H1 (cell line): ENCODE data around the gene SHROOM3. TPM values are rescaled to one million over a fixed set of nuclear protein-coding genes. Genes with fewer than 3 reads are reported as not detected.
A peak's percentile ranks its signal among the peaks of the same experiment; 100 is the strongest.

ENCODE experiments used
- CTCF ChIA-PET: fragments of 300-600 bp; sonication (Branson Sonifier 250); formaldehyde crosslinking; loops from one replicate; lab custom pipeline; 2021; ENCODE audit not compliant: partially characterized antibody; lab: Charles Lee
- POLR2A ChIA-PET: fragments of 300-600 bp; sonication (Branson Sonifier 250); formaldehyde crosslinking; loops from one replicate; lab custom pipeline; 2021; ENCODE audit warnings: inconsistent platforms; ENCODE audit not compliant: partially characterized antibody; lab: Charles Lee
- DNase-seq, 2 experiments: peaks; one replicate each; pipeline versions ENCODE4 v3.0.0 to v3.0.0-alpha.2; 2010 to 2022; ENCODE audit warnings: low spot score in 2 of 2, low read depth in 1 of 2, mixed read lengths in 1 of 2
- FAIRE-seq: peaks from 2 replicates; lab custom pipeline; 2011; peaks lifted over from hg19 to GRCh38; lab: Jason Lieb, UNC
- H2AFZ ChIP-seq: 2 replicates; pipeline ENCODE4 v1.8.1; 2012; ENCODE audit warnings: low read length, inconsistent platforms
- H2AK5ac ChIP-seq: 2 replicates; pipeline ENCODE4 v1.6.1; 2013; ENCODE audit warnings: low read depth, low read length
- H2BK120ac ChIP-seq: replicated peaks from 2 replicates; pipeline ENCODE3; 2013; ENCODE audit warnings: low read depth, low read length, inconsistent platforms
- H2BK12ac ChIP-seq: 2 replicates; pipeline ENCODE4 v1.6.1; 2013; ENCODE audit warnings: low read depth, low read length
- H2BK15ac ChIP-seq: 2 replicates; pipeline ENCODE4 v1.6.1; 2013; ENCODE audit warnings: low read length
- H2BK20ac ChIP-seq: 2 replicates; pipeline ENCODE4 v1.6.1; 2013; ENCODE audit warnings: low read length
- H2BK5ac ChIP-seq: 2 replicates; pipeline ENCODE4 v1.6.1; 2013; ENCODE audit warnings: low read depth, low read length
- H3K14ac ChIP-seq: 2 replicates; pipeline ENCODE4 v1.6.1; 2013; ENCODE audit warnings: inconsistent platforms; ENCODE audit not compliant: insufficient read length
- H3K18ac ChIP-seq: 2 replicates; pipeline ENCODE4 v1.6.1; 2013; ENCODE audit warnings: low read length; ENCODE audit errors: extremely low read depth
- H3K23ac ChIP-seq: 2 replicates; pipeline ENCODE4 v1.6.1; 2013; ENCODE audit warnings: inconsistent platforms; ENCODE audit not compliant: insufficient read length
- H3K23me2 ChIP-seq: 2 replicates; pipeline ENCODE4 v1.6.1; 2013; ENCODE audit warnings: low read depth, low read length
- H3K27ac ChIP-seq: 2 replicates; pipeline ENCODE4 v1.6.1; 2011; ENCODE audit warnings: low read depth, low read length, inconsistent platforms
- H3K27me3 ChIP-seq, 4 experiments: replicated peaks in 1 of 4; 1 replicate in 1 of 4; 2 replicates in 3 of 4; pipeline versions ENCODE4 v1.6.1 to v1.8.1; 2011 to 2013; ENCODE audit warnings: low read length in 3 of 4, mild to moderate bottlenecking in 3 of 4, inconsistent platforms in 2 of 4, mixed read lengths in 2 of 4, moderate library complexity in 1 of 4; ENCODE audit not compliant: control insufficient read depth in 3 of 4, insufficient read depth in 3 of 4; ENCODE audit errors: extremely low read depth in 1 of 4
- H3K36me3 ChIP-seq, 4 experiments: 2 replicates each; pipeline versions ENCODE4 v1.6.1 to v1.8.1; 2011 to 2013; ENCODE audit warnings: mild to moderate bottlenecking in 4 of 4, low read length in 3 of 4, moderate library complexity in 2 of 4, control low read depth in 1 of 4, inconsistent platforms in 1 of 4; ENCODE audit not compliant: insufficient read depth in 4 of 4, control insufficient read depth in 2 of 4
- H3K4ac ChIP-seq: replicated peaks from 2 replicates; pipeline ENCODE3; 2013; ENCODE audit warnings: low read length, low read depth, mixed read lengths, inconsistent platforms; ENCODE audit not compliant: insufficient read length
- H3K4me1 ChIP-seq, 4 experiments: replicated peaks in 1 of 4; 1 replicate in 1 of 4; 2 replicates in 3 of 4; pipeline versions ENCODE4 v1.6.1 to v1.8.1; 2011 to 2013; ENCODE audit warnings: low read length in 3 of 4, inconsistent platforms in 2 of 4, mixed read lengths in 1 of 4; ENCODE audit not compliant: insufficient read depth in 4 of 4, control insufficient read depth in 3 of 4
- H3K4me2 ChIP-seq, 2 experiments: 2 replicates each; pipeline versions ENCODE4 v1.6.1 to v1.8.1; 2011 to 2013; ENCODE audit warnings: low read depth in 2 of 2, low read length in 2 of 2, control low read depth in 1 of 2, inconsistent platforms in 1 of 2, mild to moderate bottlenecking in 1 of 2; ENCODE audit not compliant: insufficient read depth in 1 of 2
- H3K4me3 ChIP-seq, 4 experiments: fragments of 200-600, 300-600 bp in 1 of 4; sonication (generic), shearing (Covaris generic), sonication (Bioruptor Twin) in 1 of 4; 2 replicates each; pipeline versions ENCODE4 v1.5.1 to v1.8.1; 2011 to 2016; ENCODE audit warnings: low read length in 4 of 4, low read depth in 3 of 4, control low read depth in 2 of 4, inconsistent platforms in 2 of 4, mild to moderate bottlenecking in 2 of 4, mixed read lengths in 1 of 4, moderate library complexity in 1 of 4; ENCODE audit not compliant: insufficient read depth in 2 of 4; ENCODE audit errors: extremely low read depth in 1 of 4
- H3K56ac ChIP-seq: replicated peaks from 2 replicates; pipeline ENCODE3; 2013; ENCODE audit warnings: low read depth, mild to moderate bottlenecking, mixed read lengths, low read length, inconsistent platforms; ENCODE audit not compliant: insufficient read length
- H3K79me1 ChIP-seq: 2 replicates; pipeline ENCODE4 v1.6.1; 2013; ENCODE audit warnings: low read depth, low read length, control low read depth
- H3K79me2 ChIP-seq, 2 experiments: 2 replicates each; pipeline versions ENCODE4 v1.6.1 to v1.8.1; 2012 to 2013; ENCODE audit warnings: low read length in 2 of 2, mild to moderate bottlenecking in 2 of 2, inconsistent platforms in 1 of 2; ENCODE audit not compliant: insufficient read depth in 2 of 2, control insufficient read depth in 1 of 2
- H3K9ac ChIP-seq, 4 experiments: replicated peaks in 1 of 4; 1 replicate in 1 of 4; 2 replicates in 3 of 4; pipeline versions ENCODE4 v1.6.1 to v1.8.1; 2011 to 2013; ENCODE audit warnings: low read depth in 3 of 4, low read length in 3 of 4, control low read depth in 2 of 4, mild to moderate bottlenecking in 2 of 4, moderate library complexity in 2 of 4, inconsistent platforms in 1 of 4; ENCODE audit errors: extremely low read depth in 1 of 4
- H3K9me3 ChIP-seq, 2 experiments: 2 replicates each; pipeline versions ENCODE4 v1.6.1 to v1.8.1; 2012 to 2013; ENCODE audit warnings: mild to moderate bottlenecking in 2 of 2, moderate library complexity in 2 of 2, control low read depth in 1 of 2, inconsistent platforms in 1 of 2, low read depth in 1 of 2, low read length in 1 of 2, mixed read lengths in 1 of 2; ENCODE audit not compliant: insufficient read depth in 2 of 2
- H4K20me1 ChIP-seq, 2 experiments: replicated peaks in 1 of 2; 2 replicates each; pipeline versions ENCODE3 to v1.8.1; 2011 to 2013; ENCODE audit warnings: inconsistent platforms in 2 of 2, low read length in 2 of 2, mild to moderate bottlenecking in 1 of 2; ENCODE audit not compliant: insufficient read depth in 2 of 2, control insufficient read depth in 1 of 2
- H4K5ac ChIP-seq: 2 replicates; pipeline ENCODE4 v1.6.1; 2013; ENCODE audit warnings: low read length, low read depth, mixed read lengths, inconsistent platforms; ENCODE audit not compliant: insufficient read length
- H4K8ac ChIP-seq: 2 replicates; pipeline ENCODE4 v1.8.0; 2013; ENCODE audit warnings: mild to moderate bottlenecking, moderate library complexity, low read length, inconsistent platforms; ENCODE audit not compliant: insufficient read depth; ENCODE audit errors: extremely low read depth
- H4K91ac ChIP-seq: replicated peaks from 2 replicates; pipeline ENCODE3; 2013; ENCODE audit warnings: low read length, mixed read lengths, inconsistent platforms; ENCODE audit not compliant: insufficient read length
- BACH1 ChIP-seq: IDR thresholded peaks from 2 replicates; pipeline ENCODE4 v1.6.1; 2012; ENCODE audit warnings: low read length, improper control_type of control experiment
- EGR1 ChIP-seq: IDR thresholded peaks from 2 replicates; pipeline ENCODE4 v1.6.1; 2011; ENCODE audit warnings: low read depth, low read length, borderline replicate concordance
- NRF1 ChIP-seq: IDR thresholded peaks from 2 replicates; pipeline ENCODE4 v1.6.1; 2011; ENCODE audit warnings: mild to moderate bottlenecking, low read depth, low read length, improper control_type of control experiment
- SP4 ChIP-seq: IDR thresholded peaks from 2 replicates; pipeline ENCODE4 v1.6.1; 2012; ENCODE audit warnings: low read length, inconsistent platforms
- SRF ChIP-seq: IDR thresholded peaks from 2 replicates; pipeline ENCODE4 v1.6.1; 2011; ENCODE audit warnings: mild to moderate bottlenecking, low read depth, low read length, moderate library complexity
- WGBS, 2 experiments: shearing (Covaris generic) in 1 of 2; methylation state at CpG; one replicate each; pipeline versions ENCODE4 v1.1.6 to v1.1.7; 2013 to 2015; ENCODE audit warnings: low lambda C conversion rate in 2 of 2, mixed read lengths in 2 of 2, inconsistent platforms in 1 of 2, low coverage in 1 of 2, missing lambda C conversion rate in 1 of 2; ENCODE audit not compliant: insufficient replicate concordance in 2 of 2, insufficient coverage in 1 of 2, insufficient read length in 1 of 2; ENCODE audit errors: extremely low coverage in 1 of 2, missing lambda C conversion rate in 1 of 2; 5-methylcytosine and 5-hydroxymethylcytosine counted together
- polyA plus RNA-seq, 7 experiments: library from polyadenylated mRNA; depleted of rRNA in 3 of 7; stranded (reverse) in 5 of 7; unstranded in 2 of 7; fragments of >200 nt in 5 of 7; fragments of 200-250 nt in 2 of 7; gene quantifications; 1 replicate in 5 of 7; 2 replicates in 1 of 7; 4 replicates in 1 of 7; pipeline versions ENCODE4 v1.2.1 to v1.2.3, GENCODE V29; 2011 to 2013; ENCODE audit warnings: missing spikeins in 2 of 7, mixed read lengths in 2 of 7
- total RNA-seq: library from RNA; stranded (reverse); fragmentation: NEBNext Ultra II Directional; extraction: Animal tissue kit (Norgen Biotek cat#: 25700); gene quantifications from 2 replicates; pipeline ENCODE4 v1.2.1, GENCODE V29; 2021

SHROOM3 gene
- total and polyA plus RNA-seq, 2 of the 8 experiments (the other 6 are each of a cell fraction or from before 2014, with no cell fraction given), result 15.8 to 34.0 TPM

DNA sequence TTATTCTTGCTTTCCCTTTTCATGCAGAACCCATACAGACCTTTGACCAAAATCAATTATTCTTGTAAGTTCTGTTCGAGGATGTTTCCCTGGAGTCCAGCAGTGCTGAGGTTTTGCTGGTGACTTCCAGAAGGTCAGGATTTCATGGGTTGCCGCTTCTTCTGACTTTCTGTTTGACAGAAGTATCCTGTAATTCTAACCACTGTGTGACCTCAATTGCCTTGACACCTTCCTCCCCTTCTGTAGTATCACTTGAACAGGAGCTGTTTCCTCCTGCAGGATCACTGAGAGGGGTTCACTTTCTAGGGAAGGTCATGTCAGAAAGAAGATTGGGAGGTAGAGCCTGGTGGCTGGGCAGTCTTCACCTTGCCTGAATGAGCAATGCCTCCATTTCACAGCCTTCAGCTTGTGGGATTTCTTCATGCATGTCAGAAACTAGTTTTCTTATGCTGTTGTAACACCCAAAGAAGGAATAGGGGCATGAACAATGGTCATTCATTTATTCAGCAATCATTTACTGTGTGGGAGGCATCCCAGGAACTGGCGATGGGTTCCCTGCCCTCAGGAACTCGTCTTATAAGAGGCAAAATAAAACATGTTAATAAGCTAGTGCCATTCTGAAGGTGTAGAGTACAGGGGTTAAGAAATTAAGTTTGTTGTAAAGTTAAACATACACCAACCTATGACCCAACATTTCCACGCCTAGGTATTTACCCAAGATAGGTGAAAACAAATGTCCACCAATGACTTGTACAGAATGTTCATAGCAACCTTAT is 257.0 kb downstream of the SHROOM3 start:
- Histone ChIP-seq H3K9ac (no peak overlapping the region), H3K79me2 (peaks cover 10 to 70% of the 10 kb centered on the region in 2 experiments), H2AFZ (no peak overlapping the region), H3K14ac (no peak overlapping the region), H4K91ac (no peak overlapping the region), H3K27ac (no peak overlapping the region), H2BK5ac (no peak overlapping the region), H4K5ac (no peak overlapping the region), H3K4ac (no peak overlapping the region), H3K18ac (no peak overlapping the region), H2BK120ac (no peak overlapping the region), H2BK12ac (no peak overlapping the region), H4K8ac (no peak overlapping the region), H3K4me2 (no peak overlapping the region; a peak in 1 of 4 replicates), H3K4me1 (peaks cover 12 to 31% (median 16%) of the 10 kb centered on the region in 4 experiments), H2AK5ac (no peak overlapping the region), H3K23me2 (peaks cover 2% of the 10 kb centered on the region; the same call in 1 of the 2 replicates), H3K79me1 (peaks cover 6% of the 10 kb centered on the region; the same call in 1 of the 2 replicates), H2BK20ac (no peak overlapping the region), H3K4me3 (no peak overlapping the region), H3K36me3 (no peaks in the 10 kb centered on the region), H2BK15ac (no peak overlapping the region), H3K9me3 (no peaks in the 10 kb centered on the region), H4K20me1 (peaks cover 11 to 19% of the 10 kb centered on the region in 2 experiments), H3K27me3 (no peaks in the 10 kb centered on the region; a peak in 1 of 7 replicates), H3K56ac (no peak overlapping the region), H3K23ac (no peak overlapping the region)
- WGBS, 2 experiments, result 87% methylated on average over 5 of the region's 5 CpGs; no CpG with 5 or more reads in 1 of the 2 experiments
- TF ChIP-seq SP4 (no peak), SRF (no peak), NRF1 (no peak), EGR1 (no peak), BACH1 (no peak)
- DNase-seq, result no peak
- POLR2A ChIA-PET, result no interaction called here
- CTCF ChIA-PET, result interaction anchor here (0.8 kb wide), 1 partner anchor 40 kb away, joined by 3 read pairs; no protein-coding TSS in a partner anchor
- peak; percentile 48 for FAIRE-seq
